Osteoblast (primary cell): ENCODE results near the gene PTPRF. TPM values are rescaled to one million over a fixed set of nuclear protein-coding genes. Genes with fewer than 3 reads are reported as not detected.
A peak's percentile ranks its signal among the peaks of the same experiment; 100 is the strongest.

Experiments used
- DNase-seq: peaks from one replicate; pipeline ENCODE4 v3.0.0; 2011; ENCODE audit warnings: low spot score, mixed read lengths; ENCODE audit not compliant: insufficient read length; ENCODE audit errors: missing footprints
- H2AFZ ChIP-seq: 2 replicates; pipeline ENCODE4 v1.6.0; 2011; ENCODE audit warnings: mild to moderate bottlenecking, low read length
- H3K27ac ChIP-seq: 2 replicates; pipeline ENCODE4 v1.5.1; 2011; ENCODE audit warnings: mild to moderate bottlenecking, low read depth, low read length, moderate library complexity
- H3K27me3 ChIP-seq: 2 replicates; pipeline ENCODE4 v1.6.0; 2012; ENCODE audit warnings: mild to moderate bottlenecking, control low read depth, inconsistent platforms, low read length, moderate library complexity; ENCODE audit not compliant: insufficient read depth
- H3K36me3 ChIP-seq: 2 replicates; pipeline ENCODE4 v1.5.1; 2011; ENCODE audit warnings: mild to moderate bottlenecking, low read length, control low read depth, moderate library complexity; ENCODE audit not compliant: insufficient read depth
- H3K4me1 ChIP-seq: 2 replicates; pipeline ENCODE4 v1.5.1; 2011; ENCODE audit warnings: mild to moderate bottlenecking, low read length, control low read depth, moderate library complexity; ENCODE audit not compliant: insufficient read depth
- H3K4me2 ChIP-seq: 2 replicates; pipeline ENCODE4 v1.6.0; 2011; ENCODE audit warnings: mild to moderate bottlenecking, low read length; ENCODE audit not compliant: insufficient read depth
- H3K4me3 ChIP-seq: fragments of 200-600 bp; sonication (generic); 3 replicates; pipeline ENCODE4 v1.5.1; 2012; ENCODE audit warnings: mild to moderate bottlenecking, low read length, inconsistent platforms; ENCODE audit not compliant: insufficient read depth
- H3K79me2 ChIP-seq: 2 replicates; pipeline ENCODE4 v1.6.0; 2012; ENCODE audit warnings: mild to moderate bottlenecking, low read length, control low read depth, inconsistent platforms; ENCODE audit not compliant: insufficient read depth
- H3K9me3 ChIP-seq: 2 replicates; pipeline ENCODE4 v1.5.1; 2011; ENCODE audit warnings: low read depth, low read length, control low read depth
- H4K20me1 ChIP-seq: 2 replicates; pipeline ENCODE4 v1.6.0; 2012; ENCODE audit warnings: mild to moderate bottlenecking, low read length, control low read depth; ENCODE audit not compliant: insufficient read depth
- total RNA-seq: library from RNA; depleted of rRNA; stranded (reverse); fragments of >200 nt; gene quantifications from 2 replicates; pipeline ENCODE4 v1.2.3, GENCODE V29; 2012
- TF ChIP-seq, protein P1 (sequence below): IDR thresholded peaks from 2 replicates; pipeline ENCODE4 v1.5.1; 2011; ENCODE audit warnings: mild to moderate bottlenecking, low read depth, low read length, moderate library complexity; ENCODE audit errors: extremely low read depth

Gene PTPRF
- total RNA-seq, 1 donor: 13.0 TPM

DNA sequence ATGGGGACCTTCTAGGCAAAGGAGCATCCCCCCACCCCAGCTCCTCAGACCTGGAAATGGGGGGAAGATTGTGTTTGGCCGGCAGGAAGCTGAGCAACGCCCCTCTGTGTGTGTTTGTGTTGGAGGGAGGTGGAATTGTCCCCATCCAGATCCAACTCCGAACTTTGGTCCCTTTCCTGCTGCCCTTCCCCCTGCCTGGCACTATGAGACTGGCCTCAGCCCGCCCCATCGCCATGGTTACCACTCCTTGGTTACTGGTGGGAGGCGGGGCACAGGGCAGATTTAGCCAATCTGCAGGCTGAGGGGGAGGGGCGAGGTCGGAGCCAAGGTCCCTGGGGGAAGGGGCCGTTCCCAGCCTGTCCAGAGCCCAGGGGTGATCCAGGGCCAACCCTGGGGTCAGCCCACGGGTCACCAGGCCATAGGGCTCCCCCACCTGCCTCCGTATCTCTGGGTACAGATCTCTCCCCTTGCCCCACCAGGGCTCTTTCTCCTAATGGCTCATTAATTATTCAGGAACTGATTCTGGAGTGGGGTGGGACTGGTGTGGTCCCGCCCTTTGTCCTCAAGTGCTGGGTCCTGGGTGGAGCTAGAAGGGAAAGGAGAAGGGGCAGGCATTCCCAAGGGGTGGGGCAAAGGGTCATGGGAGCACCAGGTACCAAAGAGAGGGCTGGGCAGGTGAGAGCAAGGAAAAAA is 15.2 kb downstream of the PTPRF start:
- peaks cover 6% of the 10 kb centered on the region for H3K79me2 ChIP-seq
- no peaks in the 10 kb centered on the region for H3K36me3 ChIP-seq
- H3K4me1 ChIP-seq: no peaks in the 10 kb centered on the region
- peak; percentile 87 for DNase-seq
- no peaks in the 10 kb centered on the region for H3K9me3 ChIP-seq
- no peak overlapping the region for H3K27ac ChIP-seq
- TF ChIP-seq, protein P1, sequence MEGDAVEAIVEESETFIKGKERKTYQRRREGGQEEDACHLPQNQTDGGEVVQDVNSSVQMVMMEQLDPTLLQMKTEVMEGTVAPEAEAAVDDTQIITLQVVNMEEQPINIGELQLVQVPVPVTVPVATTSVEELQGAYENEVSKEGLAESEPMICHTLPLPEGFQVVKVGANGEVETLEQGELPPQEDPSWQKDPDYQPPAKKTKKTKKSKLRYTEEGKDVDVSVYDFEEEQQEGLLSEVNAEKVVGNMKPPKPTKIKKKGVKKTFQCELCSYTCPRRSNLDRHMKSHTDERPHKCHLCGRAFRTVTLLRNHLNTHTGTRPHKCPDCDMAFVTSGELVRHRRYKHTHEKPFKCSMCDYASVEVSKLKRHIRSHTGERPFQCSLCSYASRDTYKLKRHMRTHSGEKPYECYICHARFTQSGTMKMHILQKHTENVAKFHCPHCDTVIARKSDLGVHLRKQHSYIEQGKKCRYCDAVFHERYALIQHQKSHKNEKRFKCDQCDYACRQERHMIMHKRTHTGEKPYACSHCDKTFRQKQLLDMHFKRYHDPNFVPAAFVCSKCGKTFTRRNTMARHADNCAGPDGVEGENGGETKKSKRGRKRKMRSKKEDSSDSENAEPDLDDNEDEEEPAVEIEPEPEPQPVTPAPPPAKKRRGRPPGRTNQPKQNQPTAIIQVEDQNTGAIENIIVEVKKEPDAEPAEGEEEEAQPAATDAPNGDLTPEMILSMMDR: no peak
- no peak overlapping the region for H3K4me3 ChIP-seq
- H3K4me2 ChIP-seq: no peak overlapping the region
- H4K20me1 ChIP-seq: no peaks in the 10 kb centered on the region
- H2AFZ ChIP-seq: no peak overlapping the region
- no peaks in the 10 kb centered on the region for H3K27me3 ChIP-seq

DNA sequence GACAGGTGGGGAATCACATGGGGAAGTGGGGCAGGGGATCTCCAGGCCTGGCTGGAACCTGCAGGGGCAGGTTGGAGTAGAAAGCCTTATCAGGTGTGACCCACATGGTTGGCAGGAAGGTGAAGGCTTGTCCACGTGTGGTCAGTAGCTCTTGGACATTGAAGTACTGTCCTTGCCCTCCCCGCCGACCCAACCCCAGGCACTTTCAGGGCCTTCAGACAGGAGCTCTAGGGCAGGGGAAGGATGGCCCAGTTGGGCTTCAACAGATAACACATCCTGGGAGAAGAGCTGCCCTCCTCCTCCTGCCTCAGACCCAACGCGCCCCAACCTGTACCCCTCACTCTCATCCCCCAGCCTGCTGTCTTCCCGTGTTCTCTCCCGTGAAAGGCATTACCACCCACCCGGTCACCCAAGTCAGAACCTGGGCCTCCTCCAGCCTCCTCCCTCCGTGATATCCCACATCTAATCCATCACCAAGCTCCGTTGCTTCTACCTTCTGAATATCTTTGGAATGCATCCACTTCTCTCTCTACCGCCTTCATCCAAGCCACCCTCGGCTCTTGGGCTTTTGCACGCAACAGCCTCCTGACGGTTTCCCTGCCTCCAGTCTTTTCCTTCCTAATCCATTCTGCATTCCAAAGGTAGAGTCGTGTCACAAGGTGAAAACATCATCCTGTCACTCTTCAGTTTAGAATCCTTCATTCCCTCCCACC is 15.9 kb downstream of the PTPRF start:
- peak; percentile 58 for DNase-seq
- no peak overlapping the region for H2AFZ ChIP-seq
- no peak overlapping the region for H3K4me3 ChIP-seq
- no peak overlapping the region for H3K4me2 ChIP-seq
- peaks cover 6% of the 10 kb centered on the region for H3K79me2 ChIP-seq
- H3K36me3 ChIP-seq: no peaks in the 10 kb centered on the region
- no peaks in the 10 kb centered on the region for H3K27me3 ChIP-seq
- H3K27ac ChIP-seq: no peak overlapping the region
- TF ChIP-seq, protein P1: no peak
- H3K9me3 ChIP-seq: no peaks in the 10 kb centered on the region
- H4K20me1 ChIP-seq: no peaks in the 10 kb centered on the region
- no peaks in the 10 kb centered on the region for H3K4me1 ChIP-seq

DNA sequence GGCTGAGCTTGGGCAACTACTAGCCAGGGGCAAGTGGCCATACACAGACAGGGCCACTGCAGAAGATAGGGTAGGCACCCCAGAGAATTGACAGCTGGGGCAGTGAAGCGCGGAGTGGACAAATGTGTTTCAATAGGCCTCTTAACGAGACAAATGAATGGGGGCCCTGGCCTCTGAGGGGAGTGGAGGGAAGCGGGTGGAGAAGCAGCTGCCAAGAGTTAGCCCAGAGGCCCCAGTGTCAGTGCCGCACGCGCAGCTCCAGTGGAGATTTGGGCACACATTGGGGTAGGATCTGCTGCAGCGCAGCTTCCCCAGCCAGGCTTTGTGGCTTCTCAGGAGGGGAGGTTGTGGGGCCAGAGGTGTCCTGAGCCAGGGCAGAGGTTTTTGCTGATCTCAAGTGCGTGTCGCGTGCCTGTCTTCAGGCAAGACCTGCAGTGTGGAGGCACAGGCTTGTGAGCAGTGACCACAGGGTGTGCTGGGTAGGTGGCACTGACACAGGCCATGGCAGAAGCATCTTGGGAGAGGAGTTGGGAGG is 16.9 kb downstream of the PTPRF start:
- DNase-seq: no peak
- Histone ChIP-seq H3K27ac (no peak overlapping the region), H3K9me3 (no peaks in the 10 kb centered on the region), H2AFZ (no peak overlapping the region), H3K4me2 (no peak overlapping the region), H3K4me3 (no peak overlapping the region), H3K4me1 (no peaks in the 10 kb centered on the region), H3K36me3 (no peaks in the 10 kb centered on the region), H4K20me1 (no peaks in the 10 kb centered on the region), H3K27me3 (no peaks in the 10 kb centered on the region), H3K79me2 (peaks cover 6% of the 10 kb centered on the region)
- TF ChIP-seq, protein P1: no peak
